Hematopoietic multipotent progenitor cell treated with erythropoietin and hydrocortisone succinate and interleukin-3 and kit ligand, for 8 days (in vitro differentiated cells): ENCODE measurements around the gene EIF2A.
"Not testable (repeated sequence)": the region's sequence is repeated elsewhere in the genome, so short reads cannot be mapped to it uniquely, and the experiment has no call there.

Experiments used
- DNase-seq: peaks from one replicate; pipeline ENCODE4 v3.0.0-alpha.2; 2015

Gene EIF2A

DNA sequence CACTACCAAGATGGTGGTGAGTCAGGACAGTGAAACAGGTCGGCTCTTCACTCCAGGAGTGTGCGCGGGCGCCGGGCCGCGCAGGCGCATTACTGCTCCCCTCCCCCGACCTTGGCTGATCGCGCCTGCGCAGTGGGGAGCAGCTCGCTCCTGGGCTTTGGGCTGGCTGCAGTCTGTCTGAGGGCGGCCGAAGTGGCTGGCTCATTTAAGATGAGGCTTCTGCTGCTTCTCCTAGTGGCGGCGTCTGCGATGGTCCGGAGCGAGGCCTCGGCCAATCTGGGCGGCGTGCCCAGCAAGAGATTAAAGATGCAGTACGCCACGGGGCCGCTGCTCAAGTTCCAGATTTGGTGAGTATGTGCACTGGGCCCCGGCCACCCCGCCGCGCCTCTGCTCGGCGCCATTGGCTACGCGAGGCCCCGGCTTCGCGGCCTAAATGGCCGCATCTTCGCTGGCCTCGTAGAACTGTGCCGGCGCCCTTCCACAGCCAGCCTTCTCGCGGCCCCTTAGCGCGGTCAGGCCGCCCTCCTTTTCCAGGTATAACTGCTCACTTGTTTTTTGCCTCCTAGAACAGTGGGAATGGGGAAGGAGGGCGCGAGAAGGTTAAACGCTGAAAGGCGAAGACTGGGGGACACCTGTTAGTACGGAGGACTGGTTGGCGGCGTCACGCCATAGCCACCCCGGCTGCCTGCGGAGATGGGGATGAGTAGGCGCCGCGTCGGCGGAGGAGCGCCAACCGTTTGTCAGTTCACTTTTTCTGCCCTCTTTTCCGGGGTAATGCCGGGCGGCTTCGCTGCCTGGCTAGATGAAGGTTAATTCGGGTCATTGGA is 56.8 kb downstream of the EIF2A start, which contains the start of gene SELENOT:
TSS of gene SELENOT (plus strand) at position 169 of the 827 bp plus-strand sequence. CDS start at position 211, 42 bp downstream.
- DNase-seq, result peak; percentile 96

DNA sequence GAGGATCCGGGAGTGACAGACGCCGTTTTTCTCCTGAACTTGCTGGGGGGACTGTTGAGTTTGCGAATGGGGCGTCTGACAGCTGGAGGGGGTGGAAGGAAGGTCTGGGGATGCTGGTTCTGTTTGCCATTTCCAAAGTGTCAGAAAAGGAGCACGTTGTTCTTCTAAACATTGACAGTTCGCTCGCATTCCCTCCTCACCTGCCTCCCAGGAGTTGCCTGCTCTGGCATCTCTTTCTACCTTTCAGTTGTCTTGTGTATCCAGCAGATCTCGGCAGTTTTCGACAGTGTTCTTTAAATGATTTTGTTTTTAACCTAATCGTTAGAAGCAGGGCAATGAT is 57.4 kb downstream of the EIF2A start:
- DNase-seq, result no peak

DNA sequence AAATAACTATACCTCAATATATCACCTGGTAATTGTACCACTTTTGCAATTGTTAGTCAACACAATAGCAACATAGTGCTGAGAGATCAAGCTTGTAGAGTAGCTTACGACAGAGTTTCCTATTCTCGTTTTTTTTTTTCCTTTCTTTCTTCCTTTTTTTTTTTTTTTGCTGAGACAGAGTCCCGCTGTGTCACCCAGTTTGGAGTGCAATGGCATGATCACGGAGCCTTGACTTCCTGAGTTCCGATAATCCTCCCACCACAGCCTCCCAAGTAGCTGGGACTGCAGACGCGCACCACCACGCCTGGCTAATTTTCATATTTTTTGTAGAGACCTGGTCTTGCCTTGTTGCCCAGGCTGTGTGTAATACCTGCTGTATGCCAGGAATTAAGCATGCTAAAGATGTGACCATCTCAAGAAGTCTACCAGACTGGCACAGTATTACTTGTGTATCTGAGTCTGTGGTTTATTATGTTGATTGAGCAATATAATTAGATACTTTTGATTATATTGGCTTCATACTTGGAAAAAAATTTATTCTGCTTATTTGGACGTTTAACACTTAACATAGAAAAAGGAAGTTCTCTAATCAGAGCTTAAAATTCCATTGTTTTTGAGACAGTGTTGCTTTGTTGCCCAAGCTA is 59.5 kb downstream of the EIF2A start:
- DNase-seq, result peak; percentile 75

DNA sequence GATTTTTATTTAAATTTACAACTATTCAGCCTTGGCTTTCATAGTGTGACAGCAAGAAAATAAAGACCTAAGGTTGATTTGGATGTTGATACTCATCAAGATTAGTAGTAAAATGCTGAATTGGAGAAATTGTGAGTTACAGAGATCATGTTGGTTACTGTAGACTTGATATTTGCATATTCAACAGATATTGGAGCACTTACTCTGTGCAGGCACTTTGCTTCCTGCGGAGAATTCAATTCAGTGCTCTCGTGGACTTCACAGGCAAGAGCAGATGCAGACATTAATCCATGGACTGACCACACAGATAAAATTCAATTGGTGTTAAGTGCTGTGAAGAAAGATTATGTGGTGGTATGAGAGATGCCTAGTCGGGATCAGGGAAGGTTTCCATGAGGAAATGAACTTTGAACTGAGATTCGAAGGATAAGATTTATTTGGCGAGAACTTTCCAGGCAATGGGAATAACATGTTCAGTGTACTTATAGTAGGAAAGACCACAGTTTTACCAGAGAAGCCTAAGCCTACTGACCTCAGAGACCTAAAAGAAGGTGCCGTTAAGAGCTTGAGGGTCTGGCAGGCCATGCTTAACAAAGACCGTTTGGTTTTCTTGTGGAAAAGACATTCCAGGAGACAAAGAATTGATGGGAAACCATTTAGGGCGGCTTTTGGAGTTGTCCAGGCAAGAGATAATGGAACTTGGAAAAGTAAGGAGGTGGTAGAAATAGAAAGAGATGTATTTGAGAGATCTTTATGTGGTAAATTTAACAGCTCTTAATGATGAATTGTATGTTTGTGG is 60.9 kb downstream of the EIF2A start:
- DNase-seq, result no peak

DNA sequence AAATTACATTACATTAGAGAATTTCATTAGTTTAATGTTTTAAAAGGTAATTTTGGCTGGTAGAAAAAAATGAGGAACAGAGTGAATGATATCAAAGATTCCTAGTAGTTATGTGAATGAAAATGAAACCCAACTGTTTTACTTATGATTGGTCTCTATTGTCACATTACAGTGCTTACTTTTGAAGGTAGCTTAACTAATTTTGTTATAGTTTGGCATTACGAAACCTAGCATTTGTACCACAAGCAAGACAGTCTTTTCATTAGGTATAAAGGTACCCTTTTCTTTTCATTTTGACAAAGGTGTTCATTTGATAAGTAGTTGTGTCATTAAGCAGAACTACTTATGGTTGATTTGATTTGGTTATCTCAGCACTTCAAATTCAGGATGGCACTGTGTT is 63.4 kb downstream of the EIF2A start:
- DNase-seq, result no peak

DNA sequence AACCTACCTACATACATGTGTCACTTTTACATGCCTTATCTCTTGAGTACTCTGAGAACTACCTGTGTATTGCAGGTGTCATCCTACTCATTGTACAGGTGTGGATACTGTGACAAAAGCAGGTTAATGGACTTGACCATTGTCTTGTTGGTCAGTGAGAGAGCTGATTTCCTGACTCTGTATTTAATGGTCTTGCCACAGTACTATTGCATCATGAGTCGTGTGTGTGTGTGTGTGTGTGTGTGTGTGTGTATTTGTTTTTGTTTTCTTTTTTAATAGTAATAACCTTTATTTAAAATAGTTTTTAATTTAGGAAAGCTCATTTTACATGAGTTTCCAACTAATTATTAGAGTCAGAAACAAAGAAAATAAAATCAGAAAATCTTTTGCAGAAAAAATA is 64.2 kb downstream of the EIF2A start:
- DNase-seq, result no peak

DNA sequence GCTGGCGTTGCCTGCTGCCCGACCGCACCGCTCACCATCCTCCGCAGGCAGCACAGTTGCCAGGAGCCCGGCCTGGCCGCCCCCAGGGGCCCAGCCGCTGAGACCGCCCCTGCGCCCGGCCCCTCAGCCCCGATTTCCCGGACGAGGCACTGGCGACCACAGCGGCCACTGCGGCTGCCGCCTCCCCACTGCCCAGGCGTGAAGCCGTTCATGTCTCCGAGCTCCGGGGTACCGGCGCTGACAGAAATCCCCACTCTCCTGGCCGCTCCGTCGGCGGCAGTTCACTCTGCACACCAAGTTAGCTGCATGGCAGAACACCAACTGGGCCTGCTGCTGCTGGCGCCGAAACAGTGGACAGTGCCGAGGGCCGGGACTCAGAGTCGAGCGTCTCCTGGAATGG is 65.1 kb downstream of the EIF2A start:
- DNase-seq, result no peak

DNA sequence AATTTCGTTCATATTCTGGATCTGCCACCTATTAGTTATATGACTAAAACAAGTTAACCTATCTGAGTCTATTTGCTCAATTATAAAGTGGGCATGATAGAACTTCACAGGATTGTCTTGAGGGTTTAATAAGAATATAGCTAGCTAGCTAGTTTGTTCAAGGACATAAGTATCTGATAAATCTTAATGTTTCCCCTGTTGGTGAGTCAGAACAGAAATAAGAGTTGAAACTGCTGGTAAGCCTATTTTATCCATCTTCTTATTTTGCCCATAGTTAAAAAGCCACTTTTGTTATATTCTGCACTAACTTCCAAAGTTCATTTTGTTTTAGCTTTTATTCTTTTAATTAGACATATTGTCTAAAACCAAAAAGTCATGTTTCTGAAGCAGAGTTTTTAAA is 65.9 kb downstream of the EIF2A start:
- DNase-seq, result no peak

DNA sequence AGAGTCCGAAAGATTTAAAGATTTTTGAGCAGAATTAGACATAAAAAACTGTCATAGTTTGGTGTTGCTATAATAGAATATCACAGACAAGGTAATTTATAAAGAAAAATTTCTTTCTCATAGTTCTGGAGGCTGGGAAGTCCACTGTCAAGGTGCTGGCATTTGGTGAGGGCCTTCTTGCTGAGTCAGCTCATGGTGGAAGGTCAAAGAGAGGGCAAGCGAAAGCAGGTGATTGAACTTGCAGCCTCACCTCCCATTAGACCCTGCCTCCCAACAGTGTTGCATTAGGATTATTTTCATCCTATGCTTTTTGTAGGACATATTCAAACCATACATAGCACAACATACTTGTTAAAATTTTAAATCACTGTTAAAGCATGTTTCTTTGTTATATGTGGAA is 66.4 kb downstream of the EIF2A start:
- no peak for DNase-seq

DNA sequence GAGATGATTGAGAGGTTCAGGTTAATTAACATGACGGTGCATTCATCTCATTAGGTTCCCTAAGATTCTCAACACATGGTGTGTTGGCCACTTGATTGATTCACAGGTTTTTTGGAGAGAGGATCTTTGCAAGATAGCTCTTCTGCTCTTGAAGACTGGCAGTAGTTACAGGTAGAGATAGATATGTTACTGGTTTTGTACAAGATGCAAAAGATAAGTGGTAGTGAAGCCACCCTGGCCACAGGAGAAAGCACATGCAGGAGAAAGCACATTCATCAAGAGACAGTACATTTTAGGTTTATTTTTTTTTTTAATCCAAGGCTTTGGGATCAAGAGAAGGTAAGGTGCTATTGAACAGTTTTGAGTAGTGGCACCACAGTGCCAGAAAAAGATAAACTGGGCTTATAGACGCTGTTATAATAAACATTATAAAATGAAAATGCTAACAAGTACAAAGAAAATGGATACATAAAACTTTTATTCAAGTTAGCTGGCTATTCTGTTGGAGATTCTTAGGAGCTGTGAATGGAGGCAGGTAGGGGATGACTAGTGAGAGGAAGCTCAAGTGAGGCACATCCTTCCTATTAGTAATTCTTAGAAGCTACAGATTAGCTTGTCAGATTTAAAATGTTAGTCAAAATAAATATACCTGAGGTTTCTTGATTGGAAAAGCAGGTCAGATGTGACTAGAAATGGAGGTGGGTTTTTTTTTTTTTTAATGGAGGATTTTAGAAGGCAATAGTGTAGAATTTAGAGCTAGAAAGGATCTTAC is 67.3 kb downstream of the EIF2A start:
- no peak for DNase-seq

DNA sequence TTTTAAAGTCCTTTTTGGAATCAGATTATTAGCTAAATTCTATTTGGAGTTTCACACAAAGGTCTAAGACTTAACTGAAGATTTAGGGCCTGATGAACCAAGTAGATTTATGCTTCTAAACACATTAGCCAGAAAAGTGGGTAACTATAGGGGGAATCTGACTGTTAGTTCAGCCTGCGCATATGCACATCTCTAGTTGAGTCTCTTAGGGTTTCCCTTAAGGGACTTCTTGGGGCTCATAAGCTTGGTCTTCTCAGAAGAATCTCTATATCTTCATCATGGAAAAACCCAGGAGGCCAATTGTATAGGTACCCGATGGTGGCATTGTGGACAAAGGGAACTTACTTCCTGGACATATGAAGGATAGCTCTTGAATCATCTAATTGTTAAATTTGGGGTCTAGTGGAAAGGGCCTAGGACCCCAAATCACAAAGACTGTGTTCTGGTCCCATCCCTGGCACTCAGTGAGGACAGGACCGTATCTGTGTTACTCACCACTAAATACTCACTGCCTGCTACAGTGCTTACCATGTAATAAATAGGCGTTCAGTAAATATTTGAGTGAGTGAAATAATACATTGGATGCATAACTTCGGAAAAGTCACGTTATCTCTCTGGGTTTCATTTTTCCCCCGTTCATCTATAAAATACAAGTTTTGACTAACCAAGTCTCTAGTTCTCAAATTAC is 73.6 kb downstream of the EIF2A start:
- DNase-seq, result no peak

DNA sequence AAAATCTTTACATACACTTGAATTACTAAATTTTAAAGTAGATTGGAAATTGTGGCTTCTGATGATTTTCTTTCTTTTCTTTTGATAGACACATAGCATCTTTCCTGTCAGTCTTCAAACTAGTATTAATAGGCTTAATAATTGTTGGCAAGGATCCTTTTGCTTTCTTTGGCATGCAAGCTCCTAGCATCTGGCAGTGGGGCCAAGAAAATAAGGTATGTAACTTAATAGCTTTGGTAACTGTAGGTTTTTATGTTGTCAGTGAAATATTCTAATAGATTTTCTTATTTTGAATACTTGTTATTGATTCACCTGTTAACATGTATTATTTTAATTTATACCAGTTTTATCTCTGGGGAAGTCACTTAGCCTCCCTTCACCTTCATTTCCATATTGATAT is 76.4 kb downstream of the EIF2A start:
- not testable (repeated sequence) for DNase-seq

DNA sequence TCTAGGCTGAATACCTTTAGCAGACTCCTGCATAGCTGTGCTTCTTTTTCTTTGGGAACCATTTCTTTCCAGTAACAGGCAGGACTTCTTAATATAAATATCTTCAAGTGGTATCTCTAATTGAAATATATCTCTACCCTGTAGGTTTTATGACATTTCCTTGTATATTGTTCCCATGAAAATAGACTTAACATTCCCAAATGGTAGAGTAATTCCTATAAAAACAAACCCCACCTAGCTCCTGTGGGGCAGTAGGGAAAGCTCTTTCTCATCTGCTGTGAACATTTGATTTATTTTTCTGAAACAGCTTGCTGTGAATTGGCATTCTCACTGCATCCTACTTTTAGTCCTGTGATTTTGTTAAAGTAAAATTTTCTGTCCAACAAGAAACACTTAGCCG is 77.4 kb downstream of the EIF2A start:
- no peak for DNase-seq

DNA sequence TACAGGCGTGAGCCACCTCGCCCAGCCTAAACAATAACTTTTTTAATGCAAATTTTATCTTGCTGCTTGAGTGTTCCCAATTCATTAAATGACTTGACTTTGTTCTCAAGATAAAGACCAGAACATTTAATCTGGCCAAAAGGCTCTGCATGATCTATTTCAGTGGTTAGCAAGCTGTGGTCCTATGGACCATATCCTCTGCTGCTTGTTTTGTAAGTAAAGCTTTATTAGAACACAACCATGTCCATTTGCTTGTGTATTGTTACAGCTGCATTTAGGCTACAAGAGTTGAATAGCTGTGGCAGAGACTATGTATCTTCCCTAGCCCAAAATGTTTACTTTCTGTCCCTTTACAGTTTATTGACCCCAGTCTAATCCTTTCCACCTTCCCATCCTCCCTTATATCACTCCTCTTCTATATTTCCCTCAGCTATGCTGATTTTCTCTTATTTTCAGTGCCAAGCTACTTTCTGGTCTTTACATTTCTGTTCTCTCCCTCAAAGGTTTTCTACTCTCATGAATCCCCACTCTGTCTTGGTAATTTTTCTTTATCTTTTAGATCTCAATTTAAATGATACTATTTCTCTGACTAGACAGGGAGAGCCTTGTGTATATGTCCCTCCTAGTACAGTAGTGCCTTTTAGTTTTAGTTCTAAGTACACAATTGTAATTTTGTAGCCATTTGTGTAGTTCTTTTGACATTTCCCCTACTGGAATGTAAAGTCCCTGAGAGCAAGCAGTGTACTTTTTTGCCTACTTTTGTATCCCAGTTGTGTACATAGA is 79.8 kb downstream of the EIF2A start:
- DNase-seq, result no peak

DNA sequence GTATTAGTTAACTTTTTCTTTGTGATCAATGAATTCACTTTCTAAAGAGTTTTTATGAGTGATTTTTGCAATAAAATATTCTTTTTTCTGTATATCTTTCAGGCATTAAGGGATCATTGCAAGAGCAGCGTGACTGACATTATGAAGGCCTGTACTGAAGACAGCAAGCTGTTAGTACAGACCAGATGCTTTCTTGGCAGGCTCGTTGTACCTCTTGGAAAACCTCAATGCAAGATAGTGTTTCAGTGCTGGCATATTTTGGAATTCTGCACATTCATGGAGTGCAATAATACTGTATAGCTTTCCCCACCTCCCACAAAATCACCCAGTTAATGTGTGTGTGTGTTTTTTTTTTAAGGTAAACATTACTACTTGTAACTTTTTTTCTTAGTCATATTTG is 81.0 kb downstream of the EIF2A start:
- no peak for DNase-seq

DNA sequence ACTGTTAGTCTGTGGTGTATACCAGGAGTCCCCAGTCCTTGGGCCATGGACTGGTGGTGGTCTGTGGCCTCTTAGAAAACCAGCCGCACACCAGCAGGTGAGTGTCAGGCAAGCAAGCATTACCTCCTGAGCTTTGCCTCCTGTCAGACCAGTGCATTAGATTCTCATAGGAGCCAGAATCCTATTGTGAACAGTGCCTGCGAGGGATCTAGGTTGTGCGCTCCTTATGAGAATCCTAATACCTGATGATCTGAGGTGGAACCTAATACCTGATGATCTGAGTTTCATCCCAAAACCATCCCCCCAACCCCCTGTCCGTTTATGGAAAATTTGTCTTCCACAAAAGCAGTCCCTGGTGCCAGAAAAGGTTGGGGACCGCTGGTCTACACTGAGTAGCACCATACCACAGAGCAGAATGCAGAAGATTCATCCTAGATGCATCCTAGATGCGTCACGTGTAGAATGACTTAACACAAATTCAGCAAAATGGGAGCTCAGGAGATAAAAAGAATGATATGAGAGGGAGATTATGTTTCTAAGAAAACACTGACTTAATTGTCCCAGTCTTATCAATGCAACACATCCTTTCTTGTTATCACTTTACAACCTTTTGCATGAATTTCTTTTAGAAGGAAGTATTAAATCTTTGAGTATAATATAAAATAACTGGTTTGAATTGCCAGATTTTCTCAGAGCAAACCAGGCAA is 85.1 kb downstream of the EIF2A start:
- DNase-seq, result peak; percentile 50

DNA sequence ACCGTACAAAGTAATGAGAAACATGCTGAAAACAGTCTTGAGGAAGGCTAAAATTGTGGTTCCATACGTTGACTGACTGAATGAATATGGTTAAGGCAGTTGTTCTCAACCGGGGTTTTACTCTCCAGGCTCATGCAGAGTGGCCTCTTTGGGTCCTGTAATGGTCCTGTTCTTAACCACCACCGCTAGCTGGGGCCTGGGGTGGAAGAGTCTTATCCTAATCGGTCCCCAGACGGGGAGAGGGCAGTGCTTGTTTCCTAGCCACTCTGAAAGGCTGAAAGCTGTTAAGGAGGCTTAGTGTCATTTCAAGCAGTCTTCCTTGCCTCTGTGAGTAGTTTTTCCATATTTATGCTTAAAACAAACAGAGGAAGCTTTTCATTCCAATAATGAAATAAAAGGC is 88.5 kb downstream of the EIF2A start:
- no peak for DNase-seq

DNA sequence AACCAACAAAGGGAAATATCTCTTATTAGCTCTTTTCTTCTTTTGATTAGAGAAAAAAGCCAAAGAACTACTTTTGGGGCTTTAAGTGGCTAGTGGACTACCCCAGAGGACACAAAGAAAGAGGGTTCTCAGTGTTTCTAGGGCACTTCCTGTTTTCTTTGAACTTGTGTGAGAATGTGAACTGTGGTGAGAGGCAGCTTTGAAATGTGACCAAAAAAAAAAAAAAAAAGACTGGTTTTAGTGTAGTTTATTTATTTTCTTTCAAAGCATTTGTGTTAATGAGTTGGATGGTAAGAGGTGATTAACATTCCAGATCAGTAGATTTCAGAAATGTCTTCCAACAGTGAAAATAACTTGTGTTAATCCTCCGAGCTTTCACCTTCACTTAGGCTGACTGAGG is 88.9 kb downstream of the EIF2A start:
- DNase-seq, result peak; percentile 40
